Daoy (cell line): Measurements from ENCODE around the gene PPP2R5B. TPM values are rescaled to one million over a fixed set of nuclear protein-coding genes. Genes with fewer than 3 reads are reported as not detected.

ENCODE experiments used
- DNase-seq: peaks from one replicate; pipeline ENCODE4 v3.0.0-alpha.2; 2015; ENCODE audit warnings: low read depth
- total RNA-seq: library from RNA; depleted of rRNA; stranded (reverse); fragments of >200 nt; shearing (Covaris generic); gene quantifications from 2 replicates; pipeline ENCODE4 v1.2.3, GENCODE V29; 2014; rRNA removed

PPP2R5B gene
- total RNA-seq, result 7.8 and 8.5 TPM in 2 replicates

DNA sequence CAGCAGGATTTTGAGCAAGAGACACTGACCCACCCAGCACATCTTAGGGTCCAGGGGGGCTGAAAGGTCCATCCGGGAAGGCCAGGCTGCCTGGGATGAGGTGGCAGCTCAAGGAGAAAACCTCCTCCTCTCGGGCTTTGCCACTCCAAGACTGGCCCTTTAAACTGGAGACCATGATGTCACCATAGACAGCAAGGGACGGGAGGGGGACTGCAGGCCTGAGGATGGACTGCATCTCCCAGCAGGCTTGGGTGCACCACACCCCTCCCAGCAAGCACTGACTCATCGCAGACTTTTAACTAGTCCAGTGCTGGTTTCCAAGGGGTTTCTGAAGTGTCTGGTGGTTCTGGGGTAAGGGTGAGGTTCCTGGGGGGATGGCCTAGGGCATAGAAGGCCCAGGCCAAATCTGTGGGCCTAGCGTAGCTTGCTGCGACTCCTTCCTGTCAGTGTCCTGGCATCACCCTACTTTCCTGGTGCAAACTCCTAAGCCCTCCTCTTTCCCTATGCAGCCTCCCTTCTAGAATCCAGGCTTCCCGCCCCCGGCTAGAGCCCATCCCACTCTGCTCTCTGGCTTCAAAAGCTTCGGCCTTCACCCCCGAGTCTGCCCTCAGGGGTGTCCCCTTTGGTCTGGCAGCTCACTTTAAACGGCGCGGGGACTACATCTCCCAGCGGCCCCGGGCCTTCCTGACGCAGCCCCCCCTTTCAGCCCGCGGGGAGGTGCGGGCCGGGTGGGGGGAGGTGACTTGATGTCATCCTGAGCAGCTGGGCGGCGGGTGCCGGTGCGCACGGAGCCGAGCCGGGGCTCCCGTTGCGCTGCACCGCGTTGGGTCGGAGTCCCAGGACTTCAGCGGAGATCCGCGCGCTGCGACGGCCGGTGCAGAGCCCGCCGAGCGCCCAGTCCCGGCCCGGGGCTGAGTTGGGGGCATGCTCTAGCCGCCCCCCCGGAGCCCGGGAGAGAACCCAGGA, at the start of gene PPP2R5B:
PPP2R5B (plus strand) TSS at position 746 of the 966 bp plus-strand sequence. CDS start 1,046 bp downstream, outside the sequence.
- DNase-seq, result peak; percentile 94

DNA sequence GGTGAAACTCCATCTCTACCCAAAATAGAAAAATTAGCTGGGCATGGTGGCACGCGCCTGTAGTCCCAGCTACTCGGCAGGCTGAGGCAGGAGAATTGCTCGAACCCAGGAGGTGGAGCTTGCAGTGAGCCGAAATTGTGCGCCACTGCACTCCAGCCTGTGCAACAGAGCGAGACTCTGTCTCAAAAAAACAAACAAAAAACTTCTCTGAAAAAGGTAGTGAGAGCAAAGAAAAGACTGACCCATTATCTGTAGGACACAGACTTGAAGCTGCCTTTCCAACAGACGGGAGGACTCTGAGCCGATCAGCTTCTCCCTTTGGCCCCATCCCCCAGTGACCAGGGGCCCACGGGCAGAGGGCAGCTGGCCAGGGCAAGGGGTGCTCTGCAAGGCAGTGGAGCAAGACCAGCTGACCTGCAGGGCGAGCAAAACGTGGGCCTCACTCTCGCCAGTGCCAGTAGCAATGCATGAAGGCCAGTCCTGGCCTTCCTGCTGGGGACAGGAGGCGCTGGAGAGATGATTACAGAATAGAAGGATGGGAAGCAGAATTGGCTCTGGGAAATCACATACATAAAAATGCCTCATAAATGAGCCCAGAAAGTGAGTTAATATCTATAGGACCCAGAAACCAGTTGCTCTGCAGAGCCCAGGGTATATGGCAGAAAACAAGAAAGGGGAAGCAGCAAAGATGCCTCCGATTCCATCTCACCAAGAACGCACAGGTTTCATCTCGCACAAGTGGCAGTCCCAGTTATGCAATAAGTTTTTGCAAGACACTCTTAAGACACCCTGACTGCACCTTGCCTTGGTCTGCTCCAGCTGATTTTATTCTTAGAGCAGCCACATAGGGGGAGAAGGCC, 48.9 kb upstream of the PPP2R5B start:
- no peak for DNase-seq

DNA sequence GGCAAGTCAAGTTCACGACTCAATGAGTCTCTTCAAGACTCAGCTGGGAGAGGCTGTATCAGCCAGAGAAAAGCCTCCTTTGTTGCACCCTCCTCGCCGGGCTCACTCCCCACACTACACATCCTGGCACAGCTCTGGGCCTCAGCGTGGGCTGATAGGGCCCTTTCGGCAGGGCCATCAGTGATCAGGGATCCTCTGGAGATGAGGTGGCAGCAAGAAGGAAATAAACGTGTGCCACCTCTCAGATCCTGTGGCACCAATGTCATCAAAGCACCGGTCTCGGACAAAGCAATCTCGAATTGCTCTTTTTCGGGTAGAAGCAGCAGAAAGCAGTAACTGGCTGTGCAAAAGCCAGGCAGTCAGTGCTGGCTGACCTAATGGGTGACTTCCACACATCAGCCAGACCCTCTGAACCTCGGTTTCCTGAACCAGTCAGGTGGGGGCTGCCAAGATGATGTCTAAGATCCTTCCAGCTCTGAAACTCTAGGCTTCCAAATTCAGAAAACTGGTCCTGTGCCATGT, 48.2 kb upstream of the PPP2R5B start:
- no peak for DNase-seq

DNA sequence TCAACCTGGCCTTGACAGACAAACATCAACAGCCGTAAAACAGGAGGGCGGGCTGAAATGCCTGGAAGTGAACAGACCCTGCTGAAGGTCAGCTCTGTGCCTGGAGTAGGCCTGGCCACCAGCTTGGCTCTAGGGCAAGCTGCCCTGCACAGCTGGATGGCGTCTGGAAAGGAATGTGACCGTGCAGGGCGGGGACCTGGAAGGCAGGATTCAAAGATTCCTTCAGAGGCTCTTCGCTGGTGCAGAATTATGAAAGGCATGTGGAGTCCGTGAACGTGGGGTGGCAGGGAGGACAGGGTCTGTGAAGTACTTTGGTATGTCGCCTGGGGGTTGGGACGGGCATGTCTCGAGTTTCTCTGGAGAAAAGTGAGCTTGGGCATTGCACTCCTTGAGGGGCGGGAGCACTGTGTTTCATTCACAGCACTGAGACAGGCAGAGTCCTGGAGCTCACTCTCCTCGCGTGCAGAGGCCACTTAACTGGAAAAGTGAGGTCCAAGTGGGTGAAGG, 47.6 kb upstream of the PPP2R5B start:
- no peak for DNase-seq

DNA sequence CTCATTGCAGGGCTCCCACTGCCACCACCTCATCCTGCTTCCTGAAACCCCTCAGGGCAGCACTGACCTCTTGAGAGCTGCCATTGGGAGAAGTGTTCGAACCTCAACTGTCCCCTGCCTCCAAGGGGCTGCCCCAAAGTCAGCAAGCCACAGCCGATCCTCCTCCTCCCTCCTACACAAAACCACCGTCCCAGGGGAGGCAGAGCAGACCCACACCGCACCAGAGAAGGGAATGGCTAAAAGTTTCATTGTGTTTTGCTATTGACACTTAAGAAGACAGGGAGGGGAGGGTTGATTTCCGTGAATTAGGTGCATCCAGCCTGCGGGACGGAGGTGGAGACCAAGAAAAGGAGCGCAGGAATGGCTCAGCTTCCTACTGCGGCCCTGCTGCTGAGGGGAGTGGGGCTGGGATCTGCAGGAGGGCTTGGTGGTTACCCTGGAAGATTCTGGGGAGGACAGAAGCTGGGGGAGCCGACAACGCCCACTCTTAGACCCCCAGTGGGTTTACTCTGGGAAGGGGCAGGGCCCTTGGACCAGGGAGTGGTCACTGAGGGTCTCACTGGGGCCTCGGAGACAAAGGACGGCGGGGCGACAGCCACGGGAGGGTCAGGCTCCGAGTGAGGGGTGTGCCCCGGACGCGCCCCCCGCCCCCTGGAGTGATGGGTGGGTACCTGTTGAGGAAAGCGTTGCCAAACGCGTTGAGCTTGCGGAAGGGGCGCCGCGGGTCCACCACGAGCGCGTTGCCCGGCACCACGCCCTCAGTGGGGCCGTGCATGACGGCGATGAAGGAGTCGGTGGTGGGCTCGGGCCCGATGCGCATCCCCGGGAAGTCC, 46.9 kb upstream of the PPP2R5B start:
- peak; percentile 29 for DNase-seq

DNA sequence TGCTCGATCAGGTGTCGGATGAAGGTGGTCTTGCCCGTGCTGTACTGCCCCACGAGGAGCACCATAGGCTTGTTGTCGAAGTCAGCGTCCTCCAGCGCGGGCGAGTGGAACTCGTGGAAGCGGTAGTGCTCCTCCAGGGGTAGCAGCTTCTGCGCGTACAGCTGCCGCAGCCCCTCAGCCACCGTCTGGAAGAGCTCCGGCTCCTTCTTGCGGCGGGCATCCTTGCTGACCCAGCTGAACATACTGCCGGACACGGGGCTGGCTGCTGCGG, 46.3 kb upstream of the PPP2R5B start:
- DNase-seq, result no peak

DNA sequence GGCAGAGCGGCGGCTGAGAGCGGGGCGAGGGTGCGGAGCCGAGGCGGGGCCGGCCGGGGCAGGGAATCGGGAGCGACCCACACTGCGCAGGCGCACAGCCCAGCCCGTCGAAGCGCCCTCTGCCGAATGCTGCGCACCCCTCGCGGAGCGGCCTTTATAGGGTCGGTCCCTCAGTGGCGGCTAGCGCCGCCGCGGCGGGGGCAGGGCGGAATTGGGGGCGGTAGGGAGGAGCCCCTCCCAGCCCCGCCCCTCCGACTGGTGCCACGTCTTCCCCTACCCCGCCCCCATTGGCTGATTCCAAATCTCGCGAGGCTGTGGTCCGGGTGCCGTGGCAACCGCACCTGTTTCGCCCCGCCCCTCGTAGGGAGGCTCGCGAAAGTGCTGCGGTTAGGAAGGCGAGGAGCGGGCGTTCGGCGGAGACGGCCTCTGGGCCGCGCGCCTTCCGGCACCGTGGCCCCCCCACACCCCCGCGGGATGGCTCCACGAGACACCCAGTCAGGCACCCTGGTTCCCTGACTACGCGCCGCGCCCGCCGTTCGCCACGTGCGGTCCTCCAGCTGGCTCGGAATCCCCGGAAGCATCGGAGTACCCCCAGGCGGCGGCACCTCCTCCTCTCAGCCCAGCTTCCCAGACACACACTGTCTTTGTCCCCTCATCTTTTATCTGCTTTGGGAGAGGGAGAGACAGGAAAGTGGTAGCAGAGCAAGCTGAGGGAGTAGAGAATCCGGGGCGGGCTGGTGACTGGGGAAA, 45.8 kb upstream of the PPP2R5B start, which contains the start of gene EHD1:
EHD1 (minus strand) TSS at position 128 of the 750 bp plus-strand sequence. CDS start 157 bp downstream, outside the sequence.
- peak; percentile 98 for DNase-seq

DNA sequence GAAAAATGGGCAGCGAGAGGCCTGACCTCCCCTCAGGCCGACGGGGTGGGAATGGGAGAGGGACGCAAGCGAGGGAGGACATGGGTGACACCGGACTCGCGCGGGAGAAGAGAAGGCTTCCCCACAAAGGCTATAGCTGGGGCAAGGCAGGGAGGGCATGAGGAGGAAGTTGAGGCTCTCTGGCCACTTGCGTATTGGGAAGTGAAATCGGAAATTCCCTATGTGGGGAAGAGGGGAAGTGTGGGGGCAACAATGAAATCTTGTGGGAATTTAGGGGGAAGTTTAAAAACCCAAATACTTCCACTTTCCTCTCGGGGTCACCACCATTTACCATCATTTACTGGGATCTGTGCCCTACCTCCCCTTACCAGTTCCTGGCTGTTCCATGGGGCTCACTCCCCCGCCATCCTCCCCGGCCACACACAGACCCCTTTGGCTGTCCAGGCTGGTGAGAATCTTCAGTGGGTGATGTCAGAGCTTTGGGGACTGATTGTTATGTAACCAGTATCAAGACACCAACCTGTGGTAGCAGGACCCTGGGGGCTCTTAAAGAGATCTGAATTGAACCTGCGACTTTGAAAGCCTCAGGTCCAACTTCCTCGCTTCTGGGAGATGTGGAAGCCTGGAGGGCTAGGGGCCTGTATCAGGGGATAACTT, 45.1 kb upstream of the PPP2R5B start:
- DNase-seq, result no peak

DNA sequence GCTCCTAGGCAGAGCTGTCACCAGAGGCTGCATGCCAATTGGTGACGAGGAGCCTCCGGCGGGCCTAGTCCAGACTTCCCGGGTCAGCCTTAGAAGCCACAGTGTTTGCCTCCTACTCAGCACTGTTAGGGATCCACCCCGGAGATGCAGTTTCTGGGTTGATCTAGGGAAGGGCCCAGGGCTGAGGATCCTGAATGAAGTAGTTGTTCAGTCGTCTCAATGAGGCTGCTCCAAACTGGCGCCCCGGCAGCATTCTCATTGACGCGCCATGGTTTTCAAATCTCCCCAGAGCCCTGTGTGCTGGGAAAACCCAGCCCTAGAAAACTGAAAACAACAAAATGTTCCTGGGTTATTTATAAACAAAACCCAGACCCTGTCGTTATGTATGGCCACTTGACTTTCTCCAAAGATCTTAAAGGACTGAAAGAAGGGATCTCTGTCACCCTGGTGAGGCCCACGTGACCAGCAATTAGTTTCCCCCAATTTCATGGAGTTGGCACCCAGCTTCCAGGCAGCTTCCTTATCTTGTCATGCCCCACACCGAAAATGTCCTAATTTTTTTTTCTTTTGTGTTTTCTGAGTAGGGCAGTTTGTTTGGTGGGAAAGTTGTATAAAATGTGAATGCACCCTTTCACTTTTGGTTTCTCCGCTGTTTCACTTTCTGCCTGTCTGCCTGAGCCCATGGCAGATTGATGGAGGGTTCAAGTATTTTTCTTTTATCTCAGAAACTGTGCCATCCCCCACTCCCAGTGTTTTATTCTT, 44.1 kb upstream of the PPP2R5B start:
- DNase-seq, result no peak

DNA sequence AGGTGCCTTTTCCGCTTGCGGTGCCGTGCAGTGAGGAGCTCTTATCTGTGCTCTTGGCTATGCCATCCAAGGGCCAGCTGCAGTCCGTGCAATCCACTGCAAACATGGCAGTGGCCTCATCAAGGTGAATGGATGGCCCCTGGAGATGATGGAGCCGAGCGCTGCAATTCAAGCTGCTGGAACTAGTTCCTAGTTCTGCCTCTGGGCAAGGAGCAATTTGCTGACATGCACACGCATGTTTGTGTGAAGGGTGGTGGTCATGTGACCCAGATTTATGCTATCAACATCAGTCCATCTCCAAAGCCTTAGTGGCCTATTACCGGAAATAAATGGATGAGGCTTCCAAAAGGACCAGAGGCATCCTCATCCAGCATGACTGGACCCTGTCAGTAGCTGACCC, 43.0 kb upstream of the PPP2R5B start:
- DNase-seq, result no peak

DNA sequence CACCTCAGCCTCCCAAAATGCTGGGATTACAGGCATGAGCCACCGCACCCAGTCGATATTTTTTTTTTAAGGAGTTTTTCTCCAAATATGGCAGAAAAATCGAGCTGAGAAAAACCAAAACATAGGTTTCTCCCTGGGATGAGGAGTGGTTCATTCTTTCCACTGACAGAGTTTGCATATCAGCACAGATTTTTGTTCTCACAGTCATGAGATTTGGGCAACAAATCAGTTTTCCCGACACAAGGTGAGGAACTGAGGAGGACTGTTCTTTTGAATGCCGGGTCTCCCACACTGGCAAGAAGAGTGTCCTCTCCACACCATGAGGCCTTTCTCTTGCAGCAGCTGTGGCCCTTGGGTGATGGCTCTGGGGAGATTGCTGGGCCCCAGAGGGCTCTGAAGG, 42.2 kb upstream of the PPP2R5B start:
- DNase-seq, result no peak

DNA sequence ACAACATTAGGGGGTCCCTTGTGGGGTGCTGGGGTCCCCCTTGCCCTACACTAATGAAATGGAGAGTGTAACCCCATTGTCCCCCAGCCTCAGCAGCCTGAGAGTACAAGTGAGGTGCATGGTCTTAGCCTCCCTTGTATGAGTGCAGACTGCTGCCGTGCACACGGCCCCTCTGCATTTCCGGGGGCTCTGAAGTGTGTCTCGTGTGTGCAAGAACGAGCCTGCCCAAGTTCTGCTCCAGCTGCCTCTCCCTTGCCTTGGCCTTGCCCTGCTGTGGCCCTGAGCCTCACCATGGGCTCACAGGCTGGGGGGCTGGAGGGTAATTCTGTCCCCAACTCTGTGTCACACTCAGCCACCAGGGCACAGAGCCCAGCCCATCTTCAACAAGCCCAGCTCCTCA, 40.9 kb upstream of the PPP2R5B start:
- no peak for DNase-seq

DNA sequence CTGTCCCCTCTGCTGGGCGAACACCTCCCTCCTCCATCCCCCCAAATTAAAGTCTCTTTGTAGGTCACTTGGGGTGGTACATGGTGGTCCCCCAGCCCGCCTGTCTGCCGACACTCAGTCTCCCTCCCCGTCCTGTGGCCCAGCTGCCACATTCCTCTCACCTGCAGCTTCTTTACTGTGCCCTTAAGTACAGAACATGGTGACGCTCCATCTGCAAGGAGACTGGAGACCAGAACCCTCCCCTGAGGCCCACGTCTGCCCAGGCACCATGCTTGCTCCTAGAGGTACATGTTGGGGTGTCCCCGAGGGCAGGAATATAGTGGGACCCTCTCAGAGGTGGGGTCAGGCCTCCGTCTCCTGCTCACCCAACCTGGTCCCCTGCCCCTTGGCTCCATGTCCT, 40.5 kb upstream of the PPP2R5B start:
- no peak for DNase-seq

DNA sequence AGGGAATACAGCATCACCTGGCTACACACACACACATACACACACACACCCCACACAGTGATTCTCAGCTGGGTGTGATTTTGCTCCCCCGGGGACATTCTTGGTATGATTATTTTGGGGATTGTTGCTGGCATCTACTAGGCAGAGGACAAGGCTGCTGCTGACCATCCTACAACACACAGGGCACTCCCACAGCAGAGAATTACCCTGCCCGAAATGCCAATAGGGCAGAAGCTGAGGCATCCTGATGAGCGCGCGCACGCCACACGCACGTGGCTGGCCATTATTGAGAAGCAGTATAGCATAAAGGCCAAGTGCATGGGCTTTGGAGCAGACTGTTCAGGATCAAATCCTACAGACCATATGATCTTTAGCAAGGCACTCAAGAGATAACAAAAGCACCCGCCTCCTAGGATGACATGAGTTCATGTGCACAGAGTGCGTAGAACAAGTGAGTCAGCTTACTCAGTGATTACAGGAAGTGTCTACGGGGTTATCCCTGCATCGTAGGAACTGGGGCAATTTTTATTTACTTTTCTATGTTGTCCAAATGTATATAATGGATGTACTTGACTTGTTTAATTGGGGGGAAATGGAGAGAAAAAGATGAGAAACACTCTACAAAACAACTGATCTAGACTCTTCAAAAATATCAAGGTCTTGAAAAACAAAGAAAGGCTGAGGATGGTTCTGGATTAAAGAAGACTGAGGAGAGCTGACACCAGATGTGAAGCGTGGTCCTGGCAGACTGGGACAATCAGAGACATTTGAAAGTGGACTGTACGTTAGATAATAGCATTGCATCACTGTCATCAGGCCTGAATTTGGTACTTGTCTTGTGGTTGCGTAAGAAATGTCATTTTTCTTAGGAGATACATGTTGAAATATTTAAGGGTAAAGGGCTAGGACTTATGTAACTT, 38.9 kb upstream of the PPP2R5B start:
- DNase-seq, result peak; percentile 55

DNA sequence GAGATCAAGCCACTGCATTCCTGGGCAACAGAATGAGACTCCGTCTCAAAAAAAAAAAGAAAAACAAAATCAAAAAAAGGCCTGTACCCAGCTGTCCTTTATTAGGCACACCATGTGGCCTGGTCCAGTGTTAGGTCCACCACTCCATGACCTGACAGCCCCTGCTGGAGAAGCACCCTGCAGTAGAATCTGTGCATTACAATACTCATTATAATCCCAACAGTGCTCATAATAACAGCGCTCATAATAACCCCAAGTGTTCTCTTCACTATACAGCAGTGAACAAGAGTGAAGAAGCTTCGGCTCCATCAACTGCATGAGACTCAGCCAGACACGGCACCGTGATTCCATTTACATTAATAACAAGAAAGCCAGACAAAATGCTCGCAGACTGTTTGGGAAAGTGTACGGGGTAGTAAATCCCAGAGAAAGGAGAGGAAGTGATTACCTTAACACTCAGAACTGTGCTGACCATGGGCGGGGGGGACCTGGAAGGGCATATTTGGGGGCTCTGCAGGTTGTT, 37.2 kb upstream of the PPP2R5B start:
- no peak for DNase-seq

DNA sequence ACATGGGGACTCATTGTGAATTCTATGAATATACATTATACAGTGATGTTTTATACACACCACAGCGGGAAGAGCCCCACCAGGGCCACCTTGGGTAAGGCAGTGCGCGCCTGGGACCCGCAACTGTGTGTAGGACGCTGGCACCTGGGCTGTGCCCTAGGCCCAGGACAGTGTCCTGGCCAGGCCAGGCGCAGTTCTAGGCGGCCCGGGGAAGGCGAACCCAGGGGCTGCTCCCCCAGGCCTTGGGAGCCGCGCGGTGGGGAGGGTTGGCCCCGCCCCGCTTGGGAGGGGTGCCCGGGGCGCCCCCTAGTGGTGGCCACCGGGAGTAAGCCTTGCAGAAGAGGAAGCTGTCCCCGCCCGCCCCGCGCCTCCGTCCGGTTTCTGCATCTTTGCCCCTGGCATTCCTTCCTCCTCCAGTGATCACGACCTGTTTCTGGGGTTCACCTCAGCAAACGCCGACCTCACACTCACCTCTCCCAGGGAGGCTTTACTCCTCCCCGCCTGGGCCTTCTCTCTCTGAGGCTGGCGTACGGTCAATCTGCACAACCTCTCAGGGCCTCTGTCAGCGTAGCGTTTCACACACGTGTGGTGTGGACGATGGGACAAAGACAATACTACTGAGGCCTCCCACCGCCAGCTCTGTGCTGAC, 36.6 kb upstream of the PPP2R5B start:
- peak; percentile 68 for DNase-seq

DNA sequence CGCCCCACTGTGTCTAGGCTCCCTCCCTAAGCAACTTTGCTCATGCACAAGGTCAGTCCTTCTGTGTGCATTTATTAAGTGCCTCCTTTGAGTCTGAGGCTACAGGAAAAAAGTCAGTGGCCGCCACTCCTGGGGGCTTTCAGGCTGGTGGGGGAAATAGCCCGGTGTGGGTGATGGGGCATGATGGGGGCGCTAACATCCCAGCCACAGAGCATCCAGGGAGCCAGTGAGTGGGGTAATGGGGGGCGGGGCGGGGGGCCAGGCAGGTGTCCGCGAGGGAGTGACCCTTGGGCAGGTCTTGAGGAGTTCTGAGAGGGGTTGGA, 36.1 kb upstream of the PPP2R5B start:
- DNase-seq, result no peak
